HepG2 (cell line): Measurements from ENCODE around the gene SLC22A14. TPM values are rescaled to one million over a fixed set of nuclear protein-coding genes. Genes with fewer than 3 reads are reported as not detected.

Source experiments
- ETV6 ChIP-seq: sonication (generic); formaldehyde crosslinking; conservative IDR thresholded peaks from 2 replicates; pipeline ENCODE4 v1.4.0; 2020; ENCODE audit warnings: missing genetic modification reagents
- FOXK1 ChIP-seq: sonication (generic); formaldehyde crosslinking; IDR thresholded peaks from 2 replicates; pipeline ENCODE4 v1.4.0; 2020; ENCODE audit warnings: low read depth, missing genetic modification reagents, borderline replicate concordance
- HNF4G ChIP-seq, 2 experiments: sonication (generic) in 1 of 2; formaldehyde crosslinking in 1 of 2; IDR thresholded peaks; 2 replicates each; pipeline versions ENCODE4 v1.4.0 to v1.6.1; 2011 to 2020; ENCODE audit warnings: borderline replicate concordance in 2 of 2, low read depth in 2 of 2, mild to moderate bottlenecking in 2 of 2, low read length in 1 of 2, missing genetic modification reagents in 1 of 2, moderate library complexity in 1 of 2
- KDM2A ChIP-seq: sonication (generic); formaldehyde crosslinking; IDR thresholded peaks from 2 replicates; pipeline ENCODE4 v1.4.0; 2020; ENCODE audit warnings: low read depth, missing genetic modification reagents, borderline replicate concordance
- KDM5B ChIP-seq: sonication (generic); formaldehyde crosslinking; IDR thresholded peaks from 2 replicates; pipeline ENCODE4 v1.4.0; 2020; ENCODE audit warnings: missing genetic modification reagents, mild to moderate bottlenecking, borderline replicate concordance
- NFE2L2 ChIP-seq: fragments of 150-350 bp; IDR thresholded peaks from 2 replicates; pipeline ENCODE4 v1.6.1; 2014; ENCODE audit warnings: low read length
- NFIB ChIP-seq: sonication (generic); formaldehyde crosslinking; IDR thresholded peaks from 2 replicates; pipeline ENCODE4 v1.9.0; 2021; ENCODE audit warnings: missing genetic modification reagents, mild to moderate bottlenecking, borderline replicate concordance
- NR1H2 ChIP-seq: sonication (generic); formaldehyde crosslinking; IDR thresholded peaks from 2 replicates; pipeline ENCODE4 v1.8.1; 2022; ENCODE audit warnings: low read depth, missing genetic modification reagents, borderline replicate concordance
- POLR2A ChIP-seq, 2 experiments: IDR thresholded peaks; 2 replicates each; pipeline ENCODE4 v1.6.1; 2011; ENCODE audit warnings: low read depth in 2 of 2, low read length in 2 of 2, mild to moderate bottlenecking in 1 of 2, moderate library complexity in 1 of 2; ENCODE audit not compliant: insufficient read depth in 1 of 2
- RFX3 ChIP-seq: IDR thresholded peaks from 2 replicates; pipeline ENCODE4 v1.6.1; 2016; ENCODE audit warnings: missing biosample characterization, missing genetic modification reagents
- SAP130 ChIP-seq: IDR thresholded peaks from 2 replicates; pipeline ENCODE4 v1.6.1; 2016; ENCODE audit warnings: low read depth
- SOX6 ChIP-seq, 2 experiments: fragments of 450-650 bp in 1 of 2; sonication (generic) in 1 of 2; formaldehyde crosslinking in 1 of 2; IDR thresholded peaks; 2 replicates each; pipeline versions ENCODE4 v1.4.0 to v1.6.1; 2017 to 2020; ENCODE audit warnings: antibody characterized with exemption in 1 of 2, mild to moderate bottlenecking in 1 of 2, missing genetic modification reagents in 1 of 2
- ZFYVE20 ChIP-seq: sonication (generic); formaldehyde crosslinking; IDR thresholded peaks from 2 replicates; pipeline ENCODE4 v1.8.0; 2023; ENCODE audit warnings: low read depth, mild to moderate bottlenecking, moderate library complexity, missing genetic modification reagents, borderline replicate concordance
- ZNF317 ChIP-seq: sonication (generic); formaldehyde crosslinking; IDR thresholded peaks from 2 replicates; pipeline ENCODE4 v1.5.0; 2020; ENCODE audit warnings: mild to moderate bottlenecking, missing genetic modification reagents
- ZNF33A ChIP-seq: sonication (generic); formaldehyde crosslinking; IDR thresholded peaks from 2 replicates; pipeline ENCODE4 v1.5.1; 2020; ENCODE audit warnings: missing genetic modification reagents, mild to moderate bottlenecking, moderate library complexity, borderline replicate concordance
- ZNF33B ChIP-seq: sonication (generic); formaldehyde crosslinking; IDR thresholded peaks from 2 replicates; pipeline ENCODE4 v1.5.1; 2020; ENCODE audit warnings: mild to moderate bottlenecking, missing genetic modification reagents
- ZNF431 ChIP-seq: sonication (generic); formaldehyde crosslinking; IDR thresholded peaks from 2 replicates; pipeline ENCODE4 v1.9.0; 2022; ENCODE audit warnings: missing genetic modification reagents, low read depth, mild to moderate bottlenecking, borderline replicate concordance
- ZNF776 ChIP-seq: sonication (generic); formaldehyde crosslinking; IDR thresholded peaks from 2 replicates; pipeline ENCODE4 v1.4.0; 2020; ENCODE audit warnings: mild to moderate bottlenecking, missing genetic modification reagents
- polyA plus RNA-seq, 8 experiments: library from polyadenylated mRNA; depleted of rRNA in 3 of 8; stranded (reverse) in 7 of 8; unstranded in 1 of 8; fragments of >200 nt; fragmentation: Illumina TruSeq in 4 of 8; extraction: Trizol in 4 of 8; gene quantifications; 2 replicates each; pipeline versions ENCODE4 v1.2.1 to v1.2.3, GENCODE V29; 2011 to 2016; ENCODE audit warnings: low read depth in 4 of 8, missing spikeins in 1 of 8, mixed read lengths in 1 of 8; ENCODE audit not compliant: insufficient read depth in 1 of 8
- total RNA-seq, 5 experiments: library from RNA; depleted of rRNA; stranded (reverse); fragments of >200 nt; fragmentation: Illumina TruSeq; extraction: Trizol; gene quantifications; 2 replicates each; pipeline ENCODE4 v1.2.3, GENCODE V29; 2016; ENCODE audit warnings: low read depth in 1 of 5
- TF ChIP-seq, protein P1 (sequence below): IDR thresholded peaks from 2 replicates; pipeline ENCODE4 v1.4.0; 2020; ENCODE audit warnings: mild to moderate bottlenecking, missing genetic modification reagents
- TF ChIP-seq, protein P2 (sequence below): sonication (generic); formaldehyde crosslinking; IDR thresholded peaks from 2 replicates; pipeline ENCODE4 v1.5.0; 2020; ENCODE audit warnings: mild to moderate bottlenecking, missing genetic modification reagents
- TF ChIP-seq, protein P3 (sequence below): IDR thresholded peaks from 2 replicates; pipeline ENCODE4 v1.6.1; 2016; ENCODE audit warnings: low read depth

Gene SLC22A14
- total and polyA plus RNA-seq, 2 of the 13 experiments (the other 11 are each of a cell fraction or from before 2014, with no cell fraction given), result 0.03 TPM; not detected in 1

DNA sequence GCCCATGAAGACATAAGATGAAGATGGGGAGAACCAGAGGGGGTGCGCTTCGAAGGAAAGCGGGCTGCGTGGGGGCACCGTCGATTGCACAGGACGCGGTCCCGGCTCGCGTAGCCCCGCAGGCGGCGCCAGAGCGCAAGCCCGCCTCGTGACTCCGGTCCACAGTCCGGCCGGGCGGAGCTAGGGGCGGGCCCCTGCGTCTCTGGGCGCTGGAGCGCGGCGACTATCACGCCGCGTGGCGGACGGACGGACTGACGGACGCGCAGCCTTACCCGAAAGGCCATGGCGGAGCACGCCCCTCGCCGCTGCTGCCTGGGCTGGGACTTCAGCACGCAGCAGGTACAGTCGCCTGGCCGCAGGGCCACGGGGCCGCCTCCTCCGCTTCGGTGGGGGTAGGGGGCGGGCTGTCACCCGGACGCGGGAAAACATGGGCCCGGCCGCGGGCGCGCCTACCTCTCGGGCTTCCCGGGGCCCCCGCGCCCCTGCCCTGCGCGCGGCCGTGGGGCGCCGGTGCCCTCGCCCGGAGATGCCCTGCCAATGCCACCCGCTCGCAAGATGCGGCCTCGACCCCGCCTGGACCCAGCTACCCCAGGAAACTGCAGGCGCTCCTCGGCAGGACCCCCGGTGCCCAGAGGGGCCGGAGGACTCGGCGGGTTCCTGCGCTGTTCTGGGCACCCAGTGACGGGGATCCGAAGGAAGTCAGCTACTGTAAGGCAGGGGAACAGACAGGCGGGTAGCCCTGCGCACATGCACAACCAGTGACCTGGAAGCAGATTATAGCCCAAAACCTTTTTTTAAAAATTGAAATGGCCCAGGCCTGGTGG lies 64.7 kb downstream of the SLC22A14 start, which contains the start of gene XYLB (continued):
- TF ChIP-seq, protein P1, sequence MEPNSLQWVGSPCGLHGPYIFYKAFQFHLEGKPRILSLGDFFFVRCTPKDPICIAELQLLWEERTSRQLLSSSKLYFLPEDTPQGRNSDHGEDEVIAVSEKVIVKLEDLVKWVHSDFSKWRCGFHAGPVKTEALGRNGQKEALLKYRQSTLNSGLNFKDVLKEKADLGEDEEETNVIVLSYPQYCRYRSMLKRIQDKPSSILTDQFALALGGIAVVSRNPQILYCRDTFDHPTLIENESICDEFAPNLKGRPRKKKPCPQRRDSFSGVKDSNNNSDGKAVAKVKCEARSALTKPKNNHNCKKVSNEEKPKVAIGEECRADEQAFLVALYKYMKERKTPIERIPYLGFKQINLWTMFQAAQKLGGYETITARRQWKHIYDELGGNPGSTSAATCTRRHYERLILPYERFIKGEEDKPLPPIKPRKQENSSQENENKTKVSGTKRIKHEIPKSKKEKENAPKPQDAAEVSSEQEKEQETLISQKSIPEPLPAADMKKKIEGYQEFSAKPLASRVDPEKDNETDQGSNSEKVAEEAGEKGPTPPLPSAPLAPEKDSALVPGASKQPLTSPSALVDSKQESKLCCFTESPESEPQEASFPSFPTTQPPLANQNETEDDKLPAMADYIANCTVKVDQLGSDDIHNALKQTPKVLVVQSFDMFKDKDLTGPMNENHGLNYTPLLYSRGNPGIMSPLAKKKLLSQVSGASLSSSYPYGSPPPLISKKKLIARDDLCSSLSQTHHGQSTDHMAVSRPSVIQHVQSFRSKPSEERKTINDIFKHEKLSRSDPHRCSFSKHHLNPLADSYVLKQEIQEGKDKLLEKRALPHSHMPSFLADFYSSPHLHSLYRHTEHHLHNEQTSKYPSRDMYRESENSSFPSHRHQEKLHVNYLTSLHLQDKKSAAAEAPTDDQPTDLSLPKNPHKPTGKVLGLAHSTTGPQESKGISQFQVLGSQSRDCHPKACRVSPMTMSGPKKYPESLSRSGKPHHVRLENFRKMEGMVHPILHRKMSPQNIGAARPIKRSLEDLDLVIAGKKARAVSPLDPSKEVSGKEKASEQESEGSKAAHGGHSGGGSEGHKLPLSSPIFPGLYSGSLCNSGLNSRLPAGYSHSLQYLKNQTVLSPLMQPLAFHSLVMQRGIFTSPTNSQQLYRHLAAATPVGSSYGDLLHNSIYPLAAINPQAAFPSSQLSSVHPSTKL (CRISPR knock-in tag), result peak; percentile 85
- TF ChIP-seq ZNF776 (peak; percentile 98), ETV6 (CRISPR knock-in tag) (no peak; the same call in 1 of the 2 replicates), ZNF317 (CRISPR knock-in tag) (peak; percentile 64), NFE2L2 (no peak), RFX3 (CRISPR knock-in tag) (no peak), ZNF33A (CRISPR knock-in tag) (no peak), NR1H2 (CRISPR knock-in tag) (no peak; the same call in 1 of the 2 replicates), HNF4G (IDR thresholded peaks at IDR 0.05; ENCODE audit: borderline replicate concordance, low read depth, low read length) (peak; percentile 95), HNF4G (CRISPR knock-in tag; IDR thresholded peaks at IDR 0.05; ENCODE audit: borderline replicate concordance, low read depth) (peak; percentile 96), FOXK1 (CRISPR knock-in tag) (0 out of 2 replicates have a peak, but pooled peaks have one; percentile 39), SOX6 (IDR thresholded peaks at IDR 0.05) (no peak), SOX6 (CRISPR knock-in tag; IDR thresholded peaks at IDR 0.05) (peak; percentile 74), KDM2A (CRISPR knock-in tag) (peak; percentile 97), POLR2A (IDR thresholded peaks at IDR 0.05; ENCODE audit: insufficient read depth in 1 of 2, low read depth in 2 of 2, low read length in 2 of 2) (peak; percentile 91 to 94), ZFYVE20 (CRISPR knock-in tag) (no peak; the same call in none of the 2 replicates), NFIB (peak; percentile 88; the same call in 1 of the 2 replicates), ZNF33B (CRISPR knock-in tag) (peak; percentile 95), KDM5B (CRISPR knock-in tag) (peak; percentile 99), ZNF431 (peak; percentile 85), SAP130 (peak; percentile 95)
- TF ChIP-seq, protein P2, sequence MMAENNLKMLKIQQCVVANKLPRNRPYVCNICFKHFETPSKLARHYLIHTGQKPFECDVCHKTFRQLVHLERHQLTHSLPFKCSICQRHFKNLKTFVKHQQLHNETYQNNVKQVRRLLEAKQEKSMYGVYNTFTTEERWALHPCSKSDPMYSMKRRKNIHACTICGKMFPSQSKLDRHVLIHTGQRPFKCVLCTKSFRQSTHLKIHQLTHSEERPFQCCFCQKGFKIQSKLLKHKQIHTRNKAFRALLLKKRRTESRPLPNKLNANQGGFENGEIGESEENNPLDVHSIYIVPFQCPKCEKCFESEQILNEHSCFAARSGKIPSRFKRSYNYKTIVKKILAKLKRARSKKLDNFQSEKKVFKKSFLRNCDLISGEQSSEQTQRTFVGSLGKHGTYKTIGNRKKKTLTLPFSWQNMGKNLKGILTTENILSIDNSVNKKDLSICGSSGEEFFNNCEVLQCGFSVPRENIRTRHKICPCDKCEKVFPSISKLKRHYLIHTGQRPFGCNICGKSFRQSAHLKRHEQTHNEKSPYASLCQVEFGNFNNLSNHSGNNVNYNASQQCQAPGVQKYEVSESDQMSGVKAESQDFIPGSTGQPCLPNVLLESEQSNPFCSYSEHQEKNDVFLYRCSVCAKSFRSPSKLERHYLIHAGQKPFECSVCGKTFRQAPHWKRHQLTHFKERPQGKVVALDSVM (CRISPR knock-in tag), result peak; percentile 56; the same call in 1 of the 2 replicates
- TF ChIP-seq, protein P3, sequence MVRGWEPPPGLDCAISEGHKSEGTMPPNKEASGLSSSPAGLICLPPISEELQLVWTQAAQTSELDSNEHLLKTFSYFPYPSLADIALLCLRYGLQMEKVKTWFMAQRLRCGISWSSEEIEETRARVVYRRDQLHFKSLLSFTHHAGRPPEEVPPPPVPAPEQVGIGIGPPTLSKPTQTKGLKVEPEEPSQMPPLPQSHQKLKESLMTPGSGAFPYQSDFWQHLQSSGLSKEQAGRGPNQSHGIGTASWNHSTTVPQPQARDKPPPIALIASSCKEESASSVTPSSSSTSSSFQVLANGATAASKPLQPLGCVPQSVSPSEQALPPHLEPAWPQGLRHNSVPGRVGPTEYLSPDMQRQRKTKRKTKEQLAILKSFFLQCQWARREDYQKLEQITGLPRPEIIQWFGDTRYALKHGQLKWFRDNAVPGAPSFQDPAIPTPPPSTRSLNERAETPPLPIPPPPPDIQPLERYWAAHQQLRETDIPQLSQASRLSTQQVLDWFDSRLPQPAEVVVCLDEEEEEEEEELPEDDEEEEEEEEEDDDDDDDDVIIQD, result 0 out of 2 replicates have a peak, but pooled peaks have one; percentile 76
